RWPE1 (cell line): ENCODE results near the gene AOAH.

Experiments used
- CTCF ChIA-PET: fragments of 350-600 bp; sonication (Branson Sonifier 250); formaldehyde crosslinking; extraction: SDS; loops from one replicate; lab custom pipeline; 2021; lab: Yijun Ruan, JAX
- POLR2A ChIA-PET: fragments of 400-600 bp; formaldehyde crosslinking; extraction: SDS; loops from one replicate; lab custom pipeline; 2020; ENCODE audit warnings: antibody characterized with exemption; ENCODE audit not compliant: low non-redundant PET; lab: Yijun Ruan, JAX
- DNase-seq: peaks from one replicate; pipeline ENCODE4 v3.0.0; 2012; ENCODE audit warnings: low spot score
- H3K27ac ChIP-seq: fragments of 450-650 bp; 2 replicates; pipeline ENCODE4 v1.5.1; 2017
- TF ChIP-seq, protein P1 (sequence below): fragments of 450-650 bp; conservative IDR thresholded peaks from 2 replicates; pipeline ENCODE4 v1.5.1; 2017; ENCODE audit warnings: low read depth, mild to moderate bottlenecking

The AOAH gene

GRCh38 chr7:36637417-36637816 lies 86.9 kb downstream of the AOAH start:
- TF ChIP-seq, protein P1, sequence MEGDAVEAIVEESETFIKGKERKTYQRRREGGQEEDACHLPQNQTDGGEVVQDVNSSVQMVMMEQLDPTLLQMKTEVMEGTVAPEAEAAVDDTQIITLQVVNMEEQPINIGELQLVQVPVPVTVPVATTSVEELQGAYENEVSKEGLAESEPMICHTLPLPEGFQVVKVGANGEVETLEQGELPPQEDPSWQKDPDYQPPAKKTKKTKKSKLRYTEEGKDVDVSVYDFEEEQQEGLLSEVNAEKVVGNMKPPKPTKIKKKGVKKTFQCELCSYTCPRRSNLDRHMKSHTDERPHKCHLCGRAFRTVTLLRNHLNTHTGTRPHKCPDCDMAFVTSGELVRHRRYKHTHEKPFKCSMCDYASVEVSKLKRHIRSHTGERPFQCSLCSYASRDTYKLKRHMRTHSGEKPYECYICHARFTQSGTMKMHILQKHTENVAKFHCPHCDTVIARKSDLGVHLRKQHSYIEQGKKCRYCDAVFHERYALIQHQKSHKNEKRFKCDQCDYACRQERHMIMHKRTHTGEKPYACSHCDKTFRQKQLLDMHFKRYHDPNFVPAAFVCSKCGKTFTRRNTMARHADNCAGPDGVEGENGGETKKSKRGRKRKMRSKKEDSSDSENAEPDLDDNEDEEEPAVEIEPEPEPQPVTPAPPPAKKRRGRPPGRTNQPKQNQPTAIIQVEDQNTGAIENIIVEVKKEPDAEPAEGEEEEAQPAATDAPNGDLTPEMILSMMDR = no peak
- no peak for DNase-seq
- ChIA-PET CTCF (no interaction called here), POLR2A (no interaction called here)
- no peak overlapping the region for H3K27ac ChIP-seq

- TF ChIP-seq, protein P1 = no peak
- no peak for DNase-seq
- ChIA-PET CTCF (interaction anchor here (0.5 kb wide), 1 partner anchor 44 kb away, joined by 3 read pairs; no protein-coding TSS in a partner anchor), POLR2A (no interaction called here)
- no peak overlapping the region for H3K27ac ChIP-seq
These were observed 88.2 kb downstream of the AOAH start for GRCh38 chr7:36636126-36636525.

DNA sequence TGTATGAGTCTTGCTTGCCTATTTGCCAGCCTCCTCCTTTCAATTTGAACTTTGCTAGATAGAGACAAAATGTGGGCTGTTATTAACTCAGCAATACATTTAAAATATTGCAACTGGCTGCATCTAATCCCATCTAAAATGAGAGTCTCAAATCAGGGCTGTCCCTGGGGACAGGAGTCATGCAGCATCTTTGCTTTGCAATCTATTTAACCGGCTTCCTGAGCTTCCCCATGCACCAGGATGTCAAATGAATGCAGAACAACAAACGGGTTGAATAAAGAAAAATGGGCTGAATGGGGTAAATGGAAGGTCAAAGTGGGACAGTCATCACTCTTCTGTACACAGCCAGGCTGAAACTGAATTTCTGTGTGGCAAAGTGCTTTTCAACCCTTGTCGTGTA lies 89.2 kb downstream of the AOAH start:
- DNase-seq = no peak
- CTCF ChIA-PET = no interaction called here
- H3K27ac ChIP-seq = no peak overlapping the region
- TF ChIP-seq, protein P1 = no peak
- POLR2A ChIA-PET = no interaction called here

GRCh38 chr7:36633377-36633776 lies 90.9 kb downstream of the AOAH start:
- TF ChIP-seq, protein P1 = no peak
- ChIA-PET POLR2A (no interaction called here), CTCF (interaction anchor here (0.6 kb wide), 1 partner anchor 25 kb away, joined by 3 read pairs; no protein-coding TSS in a partner anchor)
- no peak overlapping the region for H3K27ac ChIP-seq
- no peak for DNase-seq

- no peak for DNase-seq
- CTCF ChIA-PET = interaction anchor here (0.8 kb wide), 1 partner anchor 22 kb away, joined by 3 read pairs; no protein-coding TSS in a partner anchor
- TF ChIP-seq, protein P1 = no peak
- H3K27ac ChIP-seq = no peak overlapping the region
- POLR2A ChIA-PET = no interaction called here
These were observed 94.1 kb downstream of the AOAH start for GRCh38 chr7:36630112-36630650.

- ChIA-PET POLR2A (no interaction called here), CTCF (interaction anchor here (0.8 kb wide), 1 partner anchor 23 kb away, joined by 3 read pairs; no protein-coding TSS in a partner anchor)
- H3K27ac ChIP-seq = no peak overlapping the region
- DNase-seq = no peak
- TF ChIP-seq, protein P1 = no peak
These were observed 94.9 kb downstream of the AOAH start for GRCh38 chr7:36629351-36629750.
